HEK293 (cell line): ENCODE data around the gene BMF.

Source experiments
- CTCF ChIA-PET: fragments of 350-600 bp; formaldehyde crosslinking; extraction: SDS; loops from one replicate; lab custom pipeline; 2021; ENCODE audit warnings: antibody characterized with exemption; lab: Yijun Ruan, JAX
- POLR2A ChIA-PET: fragments of 300-600 bp; formaldehyde crosslinking; extraction: SDS; loops from one replicate; lab custom pipeline; 2020; ENCODE audit warnings: antibody characterized with exemption, inconsistent platforms; lab: Yijun Ruan, JAX
- H3K27ac ChIP-seq: fragments of 200-500 bp; sonication (Bioruptor generic); 2 replicates; pipeline ENCODE4 v1.5.1; 2014; ENCODE audit warnings: low read depth, low read length, control low read depth, inconsistent platforms; ENCODE audit errors: extremely low read depth
- H3K36me3 ChIP-seq, 2 experiments: fragments of 200-500 bp in 1 of 2; sonication (Bioruptor generic) in 1 of 2; 1 replicate in 1 of 2; 2 replicates in 1 of 2; pipeline ENCODE4 v1.5.1; 2014 to 2017; ENCODE audit warnings: inconsistent platforms in 2 of 2, low read length in 2 of 2; ENCODE audit not compliant: control insufficient read depth in 2 of 2, insufficient read depth in 1 of 2
- H3K4me1 ChIP-seq: fragments of 200-500 bp; sonication (Bioruptor generic); 2 replicates; pipeline ENCODE4 v1.5.1; 2014; ENCODE audit warnings: mild to moderate bottlenecking, low read length, inconsistent platforms; ENCODE audit not compliant: control insufficient read depth, insufficient read depth
- H3K4me3 ChIP-seq: 2 replicates; pipeline ENCODE4 v1.5.1; 2011; ENCODE audit warnings: low read depth, mild to moderate bottlenecking, control low read depth, low read length, moderate library complexity
- H3K9me3 ChIP-seq: fragments of 200-500 bp; sonication (Bioruptor generic); 2 replicates; pipeline ENCODE4 v1.5.1; 2014; ENCODE audit warnings: low read depth, low read length, inconsistent platforms; ENCODE audit not compliant: control insufficient read depth, insufficient read depth
- BCL11A ChIP-seq: fragments of 450-650 bp; formaldehyde crosslinking; IDR thresholded peaks from 2 replicates; pipeline ENCODE4 v1.5.1; 2016; ENCODE audit warnings: low read depth, missing biosample characterization, missing genetic modification characterization
- KLF8 ChIP-seq: fragments of 450-650 bp; formaldehyde crosslinking; IDR thresholded peaks from 2 replicates; pipeline ENCODE4 v1.5.1; 2016; ENCODE audit warnings: missing biosample characterization, missing genetic modification characterization
- SCRT2 ChIP-seq: fragments of 450-650 bp; formaldehyde crosslinking; IDR thresholded peaks from 2 replicates; pipeline ENCODE4 v1.5.1; 2016; ENCODE audit warnings: missing biosample characterization, missing genetic modification characterization
- SP2 ChIP-seq: fragments of 450-650 bp; formaldehyde crosslinking; IDR thresholded peaks from 2 replicates; pipeline ENCODE4 v1.5.1; 2016; ENCODE audit warnings: missing biosample characterization, missing genetic modification characterization
- ZFP69B ChIP-seq: fragments of 450-650 bp; formaldehyde crosslinking; IDR thresholded peaks from 2 replicates; pipeline ENCODE4 v1.5.1; 2016; ENCODE audit warnings: missing biosample characterization, missing genetic modification characterization
- ZNF214 ChIP-seq: fragments of 450-650 bp; formaldehyde crosslinking; IDR thresholded peaks from 2 replicates; pipeline ENCODE4 v1.5.1; 2017; ENCODE audit warnings: missing biosample characterization, mild to moderate bottlenecking, missing genetic modification characterization, borderline replicate concordance
- ZNF311 ChIP-seq: fragments of 450-650 bp; formaldehyde crosslinking; IDR thresholded peaks from 2 replicates; pipeline ENCODE4 v1.5.1; 2017; ENCODE audit warnings: missing biosample characterization, missing genetic modification characterization, borderline replicate concordance
- ZNF335 ChIP-seq: fragments of 450-650 bp; formaldehyde crosslinking; conservative IDR thresholded peaks from 2 replicates; pipeline ENCODE4 v1.5.1; 2016; ENCODE audit warnings: missing biosample characterization, missing genetic modification characterization
- ZNF391 ChIP-seq: fragments of 450-650 bp; formaldehyde crosslinking; IDR thresholded peaks from 2 replicates; pipeline ENCODE4 v1.5.1; 2016; ENCODE audit warnings: low read depth, missing biosample characterization, missing genetic modification characterization, borderline replicate concordance
- ZNF514 ChIP-seq: fragments of 450-650 bp; formaldehyde crosslinking; IDR thresholded peaks from 2 replicates; pipeline ENCODE4 v1.5.1; 2016; ENCODE audit warnings: missing biosample characterization, missing genetic modification characterization
- ZNF555 ChIP-seq: fragments of 450-650 bp; formaldehyde crosslinking; conservative IDR thresholded peaks from 2 replicates; pipeline ENCODE4 v1.5.1; 2017; ENCODE audit warnings: missing biosample characterization, mild to moderate bottlenecking, missing genetic modification characterization, inconsistent platforms
- ZNF629 ChIP-seq: fragments of 450-650 bp; formaldehyde crosslinking; IDR thresholded peaks from 2 replicates; pipeline ENCODE4 v1.5.1; 2017; ENCODE audit warnings: missing biosample characterization, missing genetic modification characterization
- ZNF843 ChIP-seq: fragments of 450-650 bp; formaldehyde crosslinking; IDR thresholded peaks from 2 replicates; pipeline ENCODE4 v1.5.1; 2016; ENCODE audit warnings: missing biosample characterization, missing genetic modification characterization
- ZSCAN16 ChIP-seq: fragments of 450-650 bp; formaldehyde crosslinking; IDR thresholded peaks from 2 replicates; pipeline ENCODE4 v1.5.1; 2016; ENCODE audit warnings: missing biosample characterization, missing genetic modification characterization
- TF ChIP-seq, protein P1 (sequence below): fragments of 450-650 bp; formaldehyde crosslinking; IDR thresholded peaks from 2 replicates; pipeline ENCODE4 v1.5.1; 2016; ENCODE audit warnings: missing biosample characterization, missing genetic modification characterization
- TF ChIP-seq, protein P2 (sequence below): fragments of 450-650 bp; formaldehyde crosslinking; IDR thresholded peaks from 2 replicates; pipeline ENCODE4 v1.5.1; 2016; ENCODE audit warnings: missing biosample characterization, missing genetic modification characterization
- TF ChIP-seq, protein P3 (sequence below): fragments of 450-650 bp; formaldehyde crosslinking; IDR thresholded peaks from 2 replicates; pipeline ENCODE4 v1.5.1; 2016; ENCODE audit warnings: missing biosample characterization, missing genetic modification characterization
- TF ChIP-seq, protein P4 (sequence below): fragments of 450-650 bp; formaldehyde crosslinking; IDR thresholded peaks from 2 replicates; pipeline ENCODE4 v1.5.1; 2016; ENCODE audit warnings: missing biosample characterization, missing genetic modification characterization, borderline replicate concordance
- TF ChIP-seq, protein P5 (sequence below): fragments of 450-650 bp; formaldehyde crosslinking; IDR thresholded peaks from 2 replicates; pipeline ENCODE4 v1.5.1; 2017; ENCODE audit warnings: missing biosample characterization, missing genetic modification characterization
- TF ChIP-seq, protein P6 (sequence below): fragments of 450-650 bp; formaldehyde crosslinking; IDR thresholded peaks from 2 replicates; pipeline ENCODE4 v1.5.1; 2016; ENCODE audit warnings: missing biosample characterization, missing genetic modification characterization
- TF ChIP-seq, protein P7 (sequence below): sonication (generic); formaldehyde crosslinking; IDR thresholded peaks from 2 replicates; pipeline ENCODE4 v1.8.1; 2022; ENCODE audit warnings: mild to moderate bottlenecking, moderate library complexity, missing genetic modification reagents

BMF gene

DNA sequence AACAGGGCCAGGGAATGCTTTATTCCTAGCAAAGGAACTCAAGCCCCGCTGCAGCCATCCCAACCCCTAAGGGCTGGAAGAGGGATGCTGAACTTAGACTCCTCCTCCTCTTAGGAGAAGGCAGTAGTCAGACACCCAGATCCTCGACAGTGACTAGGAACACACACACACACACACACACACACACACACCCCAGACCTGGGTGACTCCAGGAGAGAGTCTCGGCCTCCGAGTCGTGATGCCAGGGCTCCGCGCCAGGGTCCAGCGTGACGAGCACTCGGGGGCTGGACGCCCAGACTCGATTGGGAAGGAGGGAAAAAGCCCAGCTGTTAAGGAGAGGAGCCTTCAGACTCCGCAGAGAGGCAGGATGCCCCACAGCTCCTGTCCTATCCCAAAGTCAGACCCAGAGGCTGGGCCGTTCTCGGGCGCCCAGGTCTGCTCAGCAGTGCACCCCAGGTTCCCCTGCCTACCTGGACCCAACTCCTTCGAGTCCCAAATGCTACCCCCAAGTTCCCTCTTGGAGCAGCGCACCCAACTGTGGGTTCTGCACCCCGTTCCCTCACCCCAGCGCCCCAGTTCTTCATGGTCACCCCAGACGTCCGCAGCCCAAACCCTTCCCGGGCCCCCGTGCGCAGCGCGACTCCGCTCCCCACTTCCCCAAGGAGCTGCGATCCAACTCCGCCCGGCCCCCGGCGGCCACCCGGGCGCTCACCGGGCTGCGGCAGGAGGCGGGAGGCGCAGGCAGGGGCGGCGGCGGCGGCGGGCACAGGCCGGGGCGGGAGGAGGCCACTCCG lies 421 bp downstream of the BMF start (continued):
- TF ChIP-seq, protein P1, sequence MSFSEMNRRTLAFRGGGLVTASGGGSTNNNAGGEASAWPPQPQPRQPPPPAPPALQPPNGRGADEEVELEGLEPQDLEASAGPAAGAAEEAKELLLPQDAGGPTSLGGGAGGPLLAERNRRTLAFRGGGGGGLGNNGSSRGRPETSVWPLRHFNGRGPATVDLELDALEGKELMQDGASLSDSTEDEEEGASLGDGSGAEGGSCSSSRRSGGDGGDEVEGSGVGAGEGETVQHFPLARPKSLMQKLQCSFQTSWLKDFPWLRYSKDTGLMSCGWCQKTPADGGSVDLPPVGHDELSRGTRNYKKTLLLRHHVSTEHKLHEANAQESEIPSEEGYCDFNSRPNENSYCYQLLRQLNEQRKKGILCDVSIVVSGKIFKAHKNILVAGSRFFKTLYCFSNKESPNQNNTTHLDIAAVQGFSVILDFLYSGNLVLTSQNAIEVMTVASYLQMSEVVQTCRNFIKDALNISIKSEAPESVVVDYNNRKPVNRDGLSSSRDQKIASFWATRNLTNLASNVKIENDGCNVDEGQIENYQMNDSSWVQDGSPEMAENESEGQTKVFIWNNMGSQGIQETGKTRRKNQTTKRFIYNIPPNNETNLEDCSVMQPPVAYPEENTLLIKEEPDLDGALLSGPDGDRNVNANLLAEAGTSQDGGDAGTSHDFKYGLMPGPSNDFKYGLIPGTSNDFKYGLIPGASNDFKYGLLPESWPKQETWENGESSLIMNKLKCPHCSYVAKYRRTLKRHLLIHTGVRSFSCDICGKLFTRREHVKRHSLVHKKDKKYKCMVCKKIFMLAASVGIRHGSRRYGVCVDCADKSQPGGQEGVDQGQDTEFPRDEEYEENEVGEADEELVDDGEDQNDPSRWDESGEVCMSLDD (tag by site-specific recombination), result peak; percentile 59; the same call in 1 of the 2 replicates
- TF ChIP-seq BCL11A, result 0 out of 2 replicates have a peak, but pooled peaks have one; percentile 51
- TF ChIP-seq ZNF514, result no peak
- TF ChIP-seq ZNF214 (tag by site-specific recombination), result no peak
- TF ChIP-seq ZNF629 (tag by site-specific recombination), result peak; percentile 24; the same call in 1 of the 2 replicates
- TF ChIP-seq, protein P2, sequence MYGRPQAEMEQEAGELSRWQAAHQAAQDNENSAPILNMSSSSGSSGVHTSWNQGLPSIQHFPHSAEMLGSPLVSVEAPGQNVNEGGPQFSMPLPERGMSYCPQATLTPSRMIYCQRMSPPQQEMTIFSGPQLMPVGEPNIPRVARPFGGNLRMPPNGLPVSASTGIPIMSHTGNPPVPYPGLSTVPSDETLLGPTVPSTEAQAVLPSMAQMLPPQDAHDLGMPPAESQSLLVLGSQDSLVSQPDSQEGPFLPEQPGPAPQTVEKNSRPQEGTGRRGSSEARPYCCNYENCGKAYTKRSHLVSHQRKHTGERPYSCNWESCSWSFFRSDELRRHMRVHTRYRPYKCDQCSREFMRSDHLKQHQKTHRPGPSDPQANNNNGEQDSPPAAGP (tag by site-specific recombination), result 0 out of 2 replicates have a peak, but pooled peaks have one; percentile 37
- TF ChIP-seq ZNF555 (tag by site-specific recombination), result no peak
- no peak for TF ChIP-seq ZSCAN16 (tag by site-specific recombination)
- TF ChIP-seq, protein P3, sequence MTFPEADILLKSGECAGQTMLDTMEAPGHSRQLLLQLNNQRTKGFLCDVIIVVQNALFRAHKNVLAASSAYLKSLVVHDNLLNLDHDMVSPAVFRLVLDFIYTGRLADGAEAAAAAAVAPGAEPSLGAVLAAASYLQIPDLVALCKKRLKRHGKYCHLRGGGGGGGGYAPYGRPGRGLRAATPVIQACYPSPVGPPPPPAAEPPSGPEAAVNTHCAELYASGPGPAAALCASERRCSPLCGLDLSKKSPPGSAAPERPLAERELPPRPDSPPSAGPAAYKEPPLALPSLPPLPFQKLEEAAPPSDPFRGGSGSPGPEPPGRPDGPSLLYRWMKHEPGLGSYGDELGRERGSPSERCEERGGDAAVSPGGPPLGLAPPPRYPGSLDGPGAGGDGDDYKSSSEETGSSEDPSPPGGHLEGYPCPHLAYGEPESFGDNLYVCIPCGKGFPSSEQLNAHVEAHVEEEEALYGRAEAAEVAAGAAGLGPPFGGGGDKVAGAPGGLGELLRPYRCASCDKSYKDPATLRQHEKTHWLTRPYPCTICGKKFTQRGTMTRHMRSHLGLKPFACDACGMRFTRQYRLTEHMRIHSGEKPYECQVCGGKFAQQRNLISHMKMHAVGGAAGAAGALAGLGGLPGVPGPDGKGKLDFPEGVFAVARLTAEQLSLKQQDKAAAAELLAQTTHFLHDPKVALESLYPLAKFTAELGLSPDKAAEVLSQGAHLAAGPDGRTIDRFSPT (tag by site-specific recombination), result peak; percentile 40; the same call in 1 of the 2 replicates
- TF ChIP-seq, protein P4, sequence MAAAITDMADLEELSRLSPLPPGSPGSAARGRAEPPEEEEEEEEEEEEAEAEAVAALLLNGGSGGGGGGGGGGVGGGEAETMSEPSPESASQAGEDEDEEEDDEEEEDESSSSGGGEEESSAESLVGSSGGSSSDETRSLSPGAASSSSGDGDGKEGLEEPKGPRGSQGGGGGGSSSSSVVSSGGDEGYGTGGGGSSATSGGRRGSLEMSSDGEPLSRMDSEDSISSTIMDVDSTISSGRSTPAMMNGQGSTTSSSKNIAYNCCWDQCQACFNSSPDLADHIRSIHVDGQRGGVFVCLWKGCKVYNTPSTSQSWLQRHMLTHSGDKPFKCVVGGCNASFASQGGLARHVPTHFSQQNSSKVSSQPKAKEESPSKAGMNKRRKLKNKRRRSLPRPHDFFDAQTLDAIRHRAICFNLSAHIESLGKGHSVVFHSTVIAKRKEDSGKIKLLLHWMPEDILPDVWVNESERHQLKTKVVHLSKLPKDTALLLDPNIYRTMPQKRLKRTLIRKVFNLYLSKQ, result no peak
- TF ChIP-seq KLF8, result 0 out of 2 replicates have a peak, but pooled peaks have one; percentile 28
- TF ChIP-seq, protein P5, sequence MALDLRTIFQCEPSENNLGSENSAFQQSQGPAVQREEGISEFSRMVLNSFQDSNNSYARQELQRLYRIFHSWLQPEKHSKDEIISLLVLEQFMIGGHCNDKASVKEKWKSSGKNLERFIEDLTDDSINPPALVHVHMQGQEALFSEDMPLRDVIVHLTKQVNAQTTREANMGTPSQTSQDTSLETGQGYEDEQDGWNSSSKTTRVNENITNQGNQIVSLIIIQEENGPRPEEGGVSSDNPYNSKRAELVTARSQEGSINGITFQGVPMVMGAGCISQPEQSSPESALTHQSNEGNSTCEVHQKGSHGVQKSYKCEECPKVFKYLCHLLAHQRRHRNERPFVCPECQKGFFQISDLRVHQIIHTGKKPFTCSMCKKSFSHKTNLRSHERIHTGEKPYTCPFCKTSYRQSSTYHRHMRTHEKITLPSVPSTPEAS (tag by site-specific recombination), result peak; percentile 86

DNA sequence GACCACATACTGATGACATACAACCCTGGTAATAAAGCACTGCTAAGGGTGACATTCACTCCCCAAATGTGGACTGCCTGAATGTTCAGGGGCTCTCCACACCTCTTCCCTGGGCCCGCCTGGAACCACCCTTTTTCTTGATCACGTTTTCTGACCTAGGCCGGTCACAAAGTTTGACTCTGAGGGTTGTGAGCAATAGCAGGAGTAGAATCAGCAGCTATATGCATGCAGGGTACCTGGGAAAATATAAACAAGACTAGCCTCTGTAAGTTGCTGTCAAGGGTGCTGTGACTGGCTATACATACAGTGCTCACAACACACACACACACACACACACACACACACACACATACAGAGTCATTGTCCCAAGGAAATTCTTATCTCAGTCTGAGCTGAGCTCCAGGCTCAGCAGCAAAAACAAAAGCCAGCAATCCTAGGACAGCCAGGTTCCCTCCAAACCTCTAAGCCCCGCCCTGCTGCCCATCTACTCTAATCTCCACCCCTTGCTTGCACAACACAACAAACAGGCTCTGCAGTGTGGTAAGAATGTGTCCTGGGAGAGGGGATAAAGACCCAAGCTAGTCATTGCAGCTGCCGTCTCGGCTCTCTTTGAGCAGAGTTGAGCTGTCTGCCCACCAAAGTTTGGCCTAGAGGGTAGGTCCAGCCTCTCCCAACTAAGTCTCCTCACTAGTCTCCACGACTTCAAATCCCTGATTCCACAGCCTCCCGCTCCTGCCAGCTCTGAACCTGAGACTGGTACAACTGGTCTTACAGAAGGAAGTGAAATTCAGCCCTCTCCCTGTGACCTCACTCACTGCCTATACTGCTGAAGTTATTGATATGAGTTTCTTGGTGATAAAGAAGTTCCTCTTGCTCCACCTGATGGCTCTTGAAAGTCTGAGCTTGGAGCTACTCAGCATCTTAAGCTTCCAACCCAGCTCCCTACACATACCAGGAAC lies 2.2 kb downstream of the BMF start:
- Histone ChIP-seq H3K36me3 (peaks cover 0 to 14% of the 10 kb centered on the region in 2 experiments; a peak in 1 of 3 replicates), H3K9me3 (no peaks in the 10 kb centered on the region), H3K4me1 (peaks cover 42% of the 10 kb centered on the region), H3K27ac (peak overlapping the region; percentile 85), H3K4me3 (no peak overlapping the region)
- CTCF ChIA-PET, result interaction anchor here (0.6 to 6.2 kb wide), 15 partner anchors 10 to 319 kb away, joined by 3 to 56 read pairs (median 6); no protein-coding TSS in a partner anchor
- POLR2A ChIA-PET, result interaction anchor here (0.6 to 4.3 kb wide), 13 partner anchors 9 to 167 kb away, joined by 3 to 52 read pairs (median 6); partner anchors contain the start of gene BUB1B
- TF ChIP-seq, protein P6, sequence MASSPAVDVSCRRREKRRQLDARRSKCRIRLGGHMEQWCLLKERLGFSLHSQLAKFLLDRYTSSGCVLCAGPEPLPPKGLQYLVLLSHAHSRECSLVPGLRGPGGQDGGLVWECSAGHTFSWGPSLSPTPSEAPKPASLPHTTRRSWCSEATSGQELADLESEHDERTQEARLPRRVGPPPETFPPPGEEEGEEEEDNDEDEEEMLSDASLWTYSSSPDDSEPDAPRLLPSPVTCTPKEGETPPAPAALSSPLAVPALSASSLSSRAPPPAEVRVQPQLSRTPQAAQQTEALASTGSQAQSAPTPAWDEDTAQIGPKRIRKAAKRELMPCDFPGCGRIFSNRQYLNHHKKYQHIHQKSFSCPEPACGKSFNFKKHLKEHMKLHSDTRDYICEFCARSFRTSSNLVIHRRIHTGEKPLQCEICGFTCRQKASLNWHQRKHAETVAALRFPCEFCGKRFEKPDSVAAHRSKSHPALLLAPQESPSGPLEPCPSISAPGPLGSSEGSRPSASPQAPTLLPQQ (tag by site-specific recombination), result peak; percentile 57; the same call in 1 of the 2 replicates
- TF ChIP-seq ZNF843 (0 out of 2 replicates have a peak, but pooled peaks have one; percentile 33), SCRT2 (0 out of 2 replicates have a peak, but pooled peaks have one; percentile 9), ZNF335 (tag by site-specific recombination) (peak; percentile 16; the same call in 1 of the 2 replicates), ZNF391 (tag by site-specific recombination) (peak; percentile 50; the same call in 1 of the 2 replicates), ZFP69B (tag by site-specific recombination) (peak; percentile 62; the same call in 1 of the 2 replicates), ZNF311 (tag by site-specific recombination) (no peak), SP2 (tag by site-specific recombination) (0 out of 2 replicates have a peak, but pooled peaks have one; percentile 23)
- TF ChIP-seq, protein P7, sequence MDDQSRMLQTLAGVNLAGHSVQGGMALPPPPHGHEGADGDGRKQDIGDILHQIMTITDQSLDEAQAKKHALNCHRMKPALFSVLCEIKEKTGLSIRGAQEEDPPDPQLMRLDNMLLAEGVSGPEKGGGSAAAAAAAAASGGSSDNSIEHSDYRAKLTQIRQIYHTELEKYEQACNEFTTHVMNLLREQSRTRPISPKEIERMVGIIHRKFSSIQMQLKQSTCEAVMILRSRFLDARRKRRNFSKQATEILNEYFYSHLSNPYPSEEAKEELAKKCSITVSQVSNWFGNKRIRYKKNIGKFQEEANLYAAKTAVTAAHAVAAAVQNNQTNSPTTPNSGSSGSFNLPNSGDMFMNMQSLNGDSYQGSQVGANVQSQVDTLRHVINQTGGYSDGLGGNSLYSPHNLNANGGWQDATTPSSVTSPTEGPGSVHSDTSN (CRISPR knock-in tag), result no peak
